HG03025 (cell line): ENCODE results near the gene KCNH2.

Experiments
- ATAC-seq: cut with Tn5 transposase; IDR thresholded peaks from one replicate; pipeline ENCODE4 v1.9.1; 2021; ENCODE audit warnings: mild to moderate bottlenecking, moderate library complexity; ENCODE audit not compliant: unreplicated experiment, low FRiP score

KCNH2 gene

GRCh38 chr7:150996376-150997074 lies 18.4 kb upstream of the KCNH2 start:
- no peak for ATAC-seq

GRCh38 chr7:150994838-150995510 lies 16.9 kb upstream of the KCNH2 start:
- no peak for ATAC-seq

GRCh38 chr7:150994141-150994837 lies 16.2 kb upstream of the KCNH2 start:
- no peak for ATAC-seq

- ATAC-seq = no peak
These were observed 15.4 kb upstream of the KCNH2 start for GRCh38 chr7:150993511-150993910.

- ATAC-seq = no peak
These were observed 14.7 kb upstream of the KCNH2 start for GRCh38 chr7:150992833-150993302.

GRCh38 chr7:150992051-150992640 lies 14.0 kb upstream of the KCNH2 start:
- ATAC-seq = no peak

GRCh38 chr7:150990416-150991186 lies 12.5 kb upstream of the KCNH2 start, which contains the start of gene NOS3:
Gene NOS3, plus strand, starts transcription at chr7:150991017. Its CDS starts 2,787 bp downstream, at chr7:150993804.
- ATAC-seq = no peak

GRCh38 chr7:150989456-150989855 lies 11.3 kb upstream of the KCNH2 start:
- ATAC-seq = no peak

- no peak for ATAC-seq
These were observed 10.4 kb upstream of the KCNH2 start for GRCh38 chr7:150988230-150989226.

- no peak for ATAC-seq
These were observed 8.4 kb upstream of the KCNH2 start for GRCh38 chr7:150986556-150986955.

- no peak for ATAC-seq
These were observed 8.0 kb upstream of the KCNH2 start for GRCh38 chr7:150986099-150986512.

- ATAC-seq = no peak
These were observed 5.8 kb upstream of the KCNH2 start for GRCh38 chr7:150983893-150984368.

GRCh38 chr7:150982351-150982750 lies 4.2 kb upstream of the KCNH2 start:
- ATAC-seq = no peak

GRCh38 chr7:150981644-150982043 lies 3.5 kb upstream of the KCNH2 start:
- no peak for ATAC-seq

GRCh38 chr7:150980663-150981062 lies 2.5 kb upstream of the KCNH2 start:
- ATAC-seq = no peak

- ATAC-seq = no peak
These were observed 1.7 kb upstream of the KCNH2 start for GRCh38 chr7:150979713-150980390.

- no peak for ATAC-seq
These were observed 567 bp downstream of the KCNH2 start for GRCh38 chr7:150977382-150978125.
